A673 (cell line): ENCODE results near the gene IMPACT.

Experiments used
- EZH2 ChIP-seq: fragments of 200-600 bp; sonication (generic); IDR thresholded peaks from 2 replicates; pipeline ENCODE4 v1.6.1; 2017; ENCODE audit warnings: borderline replicate concordance, low read depth, mild to moderate bottlenecking, mixed read lengths, antibody characterized with exemption, low read length; ENCODE audit not compliant: poor library complexity, severe bottlenecking
- TF ChIP-seq, protein P1 (sequence below): fragments of 300-800, 200-600 bp; sonication (generic); conservative IDR thresholded peaks from 2 replicates; pipeline ENCODE4 v1.5.1; 2017; ENCODE audit warnings: low read depth, mild to moderate bottlenecking, antibody characterized with exemption, low read length, moderate library complexity, mixed read lengths

DNA sequence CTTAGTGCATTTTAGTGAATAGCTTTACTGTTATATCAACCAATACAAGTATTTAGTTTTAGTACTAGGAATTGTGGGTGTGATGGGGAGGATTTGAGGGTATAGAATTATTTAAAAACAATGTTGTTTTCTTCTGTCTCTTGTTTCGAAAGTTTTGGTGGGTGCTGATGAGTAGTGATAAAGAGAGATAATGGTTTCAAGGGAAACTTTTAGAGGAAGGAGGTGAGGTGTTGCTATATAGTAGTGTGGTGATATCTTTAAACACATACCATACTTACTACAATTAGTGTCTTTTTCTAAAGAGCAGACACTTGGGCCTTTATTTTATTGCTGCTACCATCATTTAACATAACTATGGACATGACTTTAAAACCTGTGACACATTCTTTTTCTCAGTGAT lies 10.5 kb downstream of the IMPACT start:
- TF ChIP-seq, protein P1, sequence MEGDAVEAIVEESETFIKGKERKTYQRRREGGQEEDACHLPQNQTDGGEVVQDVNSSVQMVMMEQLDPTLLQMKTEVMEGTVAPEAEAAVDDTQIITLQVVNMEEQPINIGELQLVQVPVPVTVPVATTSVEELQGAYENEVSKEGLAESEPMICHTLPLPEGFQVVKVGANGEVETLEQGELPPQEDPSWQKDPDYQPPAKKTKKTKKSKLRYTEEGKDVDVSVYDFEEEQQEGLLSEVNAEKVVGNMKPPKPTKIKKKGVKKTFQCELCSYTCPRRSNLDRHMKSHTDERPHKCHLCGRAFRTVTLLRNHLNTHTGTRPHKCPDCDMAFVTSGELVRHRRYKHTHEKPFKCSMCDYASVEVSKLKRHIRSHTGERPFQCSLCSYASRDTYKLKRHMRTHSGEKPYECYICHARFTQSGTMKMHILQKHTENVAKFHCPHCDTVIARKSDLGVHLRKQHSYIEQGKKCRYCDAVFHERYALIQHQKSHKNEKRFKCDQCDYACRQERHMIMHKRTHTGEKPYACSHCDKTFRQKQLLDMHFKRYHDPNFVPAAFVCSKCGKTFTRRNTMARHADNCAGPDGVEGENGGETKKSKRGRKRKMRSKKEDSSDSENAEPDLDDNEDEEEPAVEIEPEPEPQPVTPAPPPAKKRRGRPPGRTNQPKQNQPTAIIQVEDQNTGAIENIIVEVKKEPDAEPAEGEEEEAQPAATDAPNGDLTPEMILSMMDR, result no peak
- no peak for TF ChIP-seq EZH2
